GM04503 (cell line): ENCODE results near the gene COL11A2.

Experiments
- DNase-seq: peaks from one replicate; pipeline ENCODE4 v3.0.0-alpha.2; 2012; ENCODE audit warnings: low read depth

Gene COL11A2

GRCh38 chr6:33192671-33193602 is 670 bp upstream of the COL11A2 start:
- no peak for DNase-seq

GRCh38 chr6:33191383-33192104 is 723 bp downstream of the COL11A2 start:
- DNase-seq = no peak

- DNase-seq = no peak
Measured at GRCh38 chr6:33190504-33191107, 1.7 kb downstream of the COL11A2 start.

GRCh38 chr6:33189625-33190448 is 2.4 kb downstream of the COL11A2 start:
- DNase-seq = no peak

GRCh38 chr6:33189164-33189563 is 3.1 kb downstream of the COL11A2 start:
- DNase-seq = no peak

- no peak for DNase-seq
Measured at GRCh38 chr6:33187809-33188208, 4.5 kb downstream of the COL11A2 start.

GRCh38 chr6:33185654-33186187 is 6.5 kb downstream of the COL11A2 start:
- DNase-seq = no peak

- DNase-seq = no peak
Measured at GRCh38 chr6:33185190-33185589, 7.1 kb downstream of the COL11A2 start.

GRCh38 chr6:33183071-33183683 is 9.1 kb downstream of the COL11A2 start:
- DNase-seq = no peak

- DNase-seq = no peak
Measured at GRCh38 chr6:33181141-33181540, 11.1 kb downstream of the COL11A2 start.

- no peak for DNase-seq
Measured at GRCh38 chr6:33178755-33179475, 13.4 kb downstream of the COL11A2 start.

GRCh38 chr6:33177552-33178446 is 14.5 kb downstream of the COL11A2 start:
- no peak for DNase-seq

- DNase-seq = no peak
Measured at GRCh38 chr6:33176906-33177305, 15.4 kb downstream of the COL11A2 start.

GRCh38 chr6:33175436-33176069 is 16.7 kb downstream of the COL11A2 start:
- DNase-seq = no peak

GRCh38 chr6:33174784-33175183 is 17.5 kb downstream of the COL11A2 start:
- DNase-seq = no peak

GRCh38 chr6:33173535-33174180 is 18.6 kb downstream of the COL11A2 start:
- DNase-seq = no peak

- no peak for DNase-seq
Measured at GRCh38 chr6:33172688-33173534, 19.4 kb downstream of the COL11A2 start.
